GM10248 (cell line): ENCODE results near the gene BTD.

ENCODE experiments used
- CTCF ChIA-PET: fragments of 300-600 bp; sonication (Branson Sonifier 250); formaldehyde crosslinking; extraction: SDS; loops from one replicate; lab custom pipeline; 2021; ENCODE audit warnings: antibody characterized with exemption; lab: Yijun Ruan, JAX
- POLR2A ChIA-PET: fragments of 350-650 bp; sonication (Branson Sonifier 250); formaldehyde crosslinking; extraction: SDS; loops from one replicate; lab custom pipeline; 2020; ENCODE audit warnings: antibody characterized with exemption; lab: Yijun Ruan, JAX
- DNase-seq: peaks from one replicate; pipeline ENCODE4 v3.0.0; 2012; ENCODE audit errors: extremely low spot score
- TF ChIP-seq, protein P1 (sequence below): IDR thresholded peaks from 2 replicates; pipeline ENCODE4 v1.5.1; 2012; ENCODE audit warnings: mild to moderate bottlenecking, low read depth; ENCODE audit errors: extremely low read depth, missing control alignments, control extremely low read depth

The BTD gene

DNA sequence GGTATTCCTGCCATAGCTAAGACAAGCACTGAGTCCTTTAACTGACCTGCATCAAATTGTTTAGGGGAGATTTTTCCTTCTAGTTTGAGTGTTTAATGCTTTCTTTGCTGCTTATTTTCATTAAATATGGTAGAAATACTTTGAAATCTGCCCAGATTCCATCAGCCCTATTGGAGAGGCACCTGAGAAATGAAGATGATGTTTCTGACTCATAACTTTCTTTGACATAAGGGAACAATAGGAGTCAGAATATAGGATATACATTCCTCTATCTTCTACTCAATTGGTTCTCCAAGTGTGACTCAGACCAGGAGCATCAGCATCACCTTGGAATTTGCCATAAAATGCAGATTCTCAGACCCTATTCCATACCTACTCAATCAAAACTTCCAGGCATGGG, 27.4 kb downstream of the BTD start:
- CTCF ChIA-PET, result interaction anchor here (1.0 to 3.5 kb wide), 8 partner anchors 7 to 615 kb away, joined by 3 to 31 read pairs (median 4); no protein-coding TSS in a partner anchor
- DNase-seq, result no peak
- POLR2A ChIA-PET, result no interaction called here
- TF ChIP-seq, protein P1, sequence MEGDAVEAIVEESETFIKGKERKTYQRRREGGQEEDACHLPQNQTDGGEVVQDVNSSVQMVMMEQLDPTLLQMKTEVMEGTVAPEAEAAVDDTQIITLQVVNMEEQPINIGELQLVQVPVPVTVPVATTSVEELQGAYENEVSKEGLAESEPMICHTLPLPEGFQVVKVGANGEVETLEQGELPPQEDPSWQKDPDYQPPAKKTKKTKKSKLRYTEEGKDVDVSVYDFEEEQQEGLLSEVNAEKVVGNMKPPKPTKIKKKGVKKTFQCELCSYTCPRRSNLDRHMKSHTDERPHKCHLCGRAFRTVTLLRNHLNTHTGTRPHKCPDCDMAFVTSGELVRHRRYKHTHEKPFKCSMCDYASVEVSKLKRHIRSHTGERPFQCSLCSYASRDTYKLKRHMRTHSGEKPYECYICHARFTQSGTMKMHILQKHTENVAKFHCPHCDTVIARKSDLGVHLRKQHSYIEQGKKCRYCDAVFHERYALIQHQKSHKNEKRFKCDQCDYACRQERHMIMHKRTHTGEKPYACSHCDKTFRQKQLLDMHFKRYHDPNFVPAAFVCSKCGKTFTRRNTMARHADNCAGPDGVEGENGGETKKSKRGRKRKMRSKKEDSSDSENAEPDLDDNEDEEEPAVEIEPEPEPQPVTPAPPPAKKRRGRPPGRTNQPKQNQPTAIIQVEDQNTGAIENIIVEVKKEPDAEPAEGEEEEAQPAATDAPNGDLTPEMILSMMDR, result no peak

DNA sequence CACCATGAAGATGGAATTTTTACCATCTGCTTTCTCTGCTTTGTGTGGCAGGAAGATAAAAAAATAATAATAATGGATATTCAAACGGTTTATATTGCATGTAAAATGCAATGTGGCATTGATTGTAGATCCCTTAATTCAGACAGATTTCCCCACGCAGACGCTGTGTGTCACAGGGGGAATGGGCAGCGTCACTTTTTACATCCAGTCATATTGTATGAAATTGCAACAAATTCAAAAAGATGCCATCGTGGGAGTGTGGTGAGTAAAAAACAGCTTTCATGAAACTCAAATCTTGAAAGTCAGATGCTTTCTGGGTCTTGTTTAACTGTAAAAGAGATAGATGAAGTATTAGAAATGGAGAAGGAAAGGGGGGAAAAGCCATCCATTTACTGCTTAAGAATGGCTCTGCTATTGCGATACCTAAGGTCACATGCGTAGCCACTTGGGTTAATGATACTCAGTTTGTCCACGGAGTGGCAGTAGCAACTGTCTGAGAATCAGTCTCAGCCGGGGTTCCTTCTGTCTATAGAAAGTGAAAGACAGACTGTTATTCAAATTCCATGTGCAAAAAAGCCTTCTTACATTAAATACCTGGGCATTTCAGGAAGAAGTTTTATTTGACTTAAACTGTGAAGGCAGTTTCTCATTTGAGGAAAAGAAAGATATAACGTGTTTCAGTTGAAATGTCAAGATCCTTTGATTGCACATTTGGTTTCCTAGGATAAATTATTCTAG, 28.5 kb downstream of the BTD start:
- CTCF ChIA-PET, result interaction anchor here (0.7 to 2.7 kb wide), 25 partner anchors 11 to 621 kb away, joined by 3 to 31 read pairs (median 4); partner anchors contain the start of gene HACL1
- TF ChIP-seq, protein P1, result peak; percentile 75

DNA sequence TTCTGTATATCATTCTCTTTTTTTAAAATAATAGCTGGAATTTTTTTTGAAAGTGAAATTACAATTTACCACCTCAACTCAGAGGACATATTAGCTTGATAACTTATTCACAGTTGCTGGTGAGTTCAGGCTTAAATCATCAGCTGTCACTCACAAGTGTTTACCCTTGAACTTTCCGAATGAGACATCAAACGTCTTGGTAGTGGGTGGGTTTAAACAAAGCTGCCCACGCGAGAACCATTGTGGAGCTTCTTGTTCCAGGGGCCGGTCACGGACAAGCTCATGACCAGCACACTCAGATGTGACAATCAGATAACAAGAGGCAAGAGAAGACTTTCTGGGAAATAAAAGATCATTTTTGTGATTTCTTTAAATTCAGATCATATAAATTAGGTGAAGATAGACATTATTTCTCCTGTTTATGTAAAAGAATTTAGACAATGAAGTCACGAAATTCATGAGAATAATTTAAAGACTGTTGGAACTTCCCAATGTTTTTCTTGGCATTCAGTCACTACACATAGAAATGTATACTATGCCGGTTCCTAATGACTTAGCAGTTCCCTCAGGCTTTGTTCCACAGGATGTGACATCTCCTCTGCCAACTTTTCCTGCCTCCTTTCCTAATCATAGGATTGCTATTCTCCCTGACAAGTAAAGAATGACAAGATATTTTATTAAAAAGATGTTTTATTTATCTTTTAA, 29.3 kb downstream of the BTD start:
- TF ChIP-seq, protein P1, result no peak
- POLR2A ChIA-PET, result interaction anchor here (0.6 kb wide), 1 partner anchor 592 kb away, joined by 6 read pairs; no protein-coding TSS in a partner anchor
- peak; percentile 59 for DNase-seq
- CTCF ChIA-PET, result interaction anchor here (0.7 to 2.7 kb wide), 26 partner anchors 9 to 621 kb away, joined by 3 to 31 read pairs (median 4); partner anchors contain the start of gene HACL1

More for the DNA sequence above, 28.5 kb downstream of the BTD start:
- peak; percentile 81 for DNase-seq
- POLR2A ChIA-PET, result no interaction called here

DNA sequence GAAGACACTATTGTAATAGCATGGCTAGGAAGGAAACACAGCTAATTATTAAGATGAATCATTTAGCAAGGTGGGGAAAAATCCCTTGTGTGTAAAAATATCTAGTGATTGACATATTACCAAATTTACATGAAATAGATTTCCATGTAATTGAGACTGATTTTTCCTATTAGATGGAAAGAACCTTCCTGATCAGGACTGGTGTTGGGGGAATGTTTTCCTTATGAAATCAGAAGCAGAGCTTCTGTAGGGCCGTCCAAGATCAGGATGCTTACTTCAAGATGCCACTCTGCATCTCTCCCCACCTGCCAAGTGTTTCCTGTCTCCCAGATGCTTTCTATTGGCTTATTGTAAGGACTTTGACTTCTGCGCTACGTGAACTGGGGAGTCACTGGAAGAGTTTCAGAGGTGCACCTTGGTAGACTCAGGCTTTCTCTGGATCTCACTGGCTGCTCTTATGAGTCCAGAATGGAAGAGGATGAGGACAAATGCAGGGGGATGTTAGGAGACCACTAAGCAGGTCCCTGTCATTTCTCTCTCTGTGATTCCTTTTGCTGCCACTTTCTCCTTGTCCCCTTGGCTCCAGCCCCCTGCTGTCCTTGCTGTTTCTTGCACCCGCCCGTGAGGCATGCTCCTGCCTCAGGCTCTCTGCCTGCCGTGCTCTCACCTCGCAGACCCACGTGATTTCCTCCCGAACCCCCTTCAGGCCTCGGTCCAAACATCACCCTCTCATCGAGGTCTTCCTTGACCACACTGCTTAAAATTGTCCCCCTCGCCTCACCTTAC, 30.1 kb downstream of the BTD start:
- ChIA-PET POLR2A (no interaction called here), CTCF (interaction anchor here (1.0 to 2.7 kb wide), 12 partner anchors 8 to 547 kb away, joined by 3 to 31 read pairs (median 4); no protein-coding TSS in a partner anchor)
- TF ChIP-seq, protein P1, result no peak
- DNase-seq, result no peak

DNA sequence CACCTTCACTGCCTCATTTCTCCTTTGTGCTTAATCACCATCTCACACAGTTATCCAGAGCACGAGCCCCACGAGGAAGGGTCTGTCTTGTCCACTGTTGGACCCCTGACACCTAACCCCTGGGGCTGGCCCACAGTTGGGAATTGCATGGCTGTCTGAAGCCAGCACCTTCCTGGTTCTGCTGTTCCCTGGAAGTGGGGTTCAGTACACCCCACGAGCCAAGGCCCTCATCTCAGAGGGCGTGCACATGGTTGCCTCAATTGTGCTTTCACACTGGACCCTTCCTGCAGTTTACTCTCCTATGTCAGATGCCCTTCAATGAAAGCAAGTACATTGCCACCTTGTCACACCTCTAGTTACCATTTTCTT, 30.7 kb downstream of the BTD start:
- no peak for DNase-seq
- CTCF ChIA-PET, result interaction anchor here (1.6 to 1.9 kb wide), 2 partner anchors 15 to 17 kb away, joined by 3 to 6 read pairs; no protein-coding TSS in a partner anchor
- POLR2A ChIA-PET, result no interaction called here
- TF ChIP-seq, protein P1, result no peak

DNA sequence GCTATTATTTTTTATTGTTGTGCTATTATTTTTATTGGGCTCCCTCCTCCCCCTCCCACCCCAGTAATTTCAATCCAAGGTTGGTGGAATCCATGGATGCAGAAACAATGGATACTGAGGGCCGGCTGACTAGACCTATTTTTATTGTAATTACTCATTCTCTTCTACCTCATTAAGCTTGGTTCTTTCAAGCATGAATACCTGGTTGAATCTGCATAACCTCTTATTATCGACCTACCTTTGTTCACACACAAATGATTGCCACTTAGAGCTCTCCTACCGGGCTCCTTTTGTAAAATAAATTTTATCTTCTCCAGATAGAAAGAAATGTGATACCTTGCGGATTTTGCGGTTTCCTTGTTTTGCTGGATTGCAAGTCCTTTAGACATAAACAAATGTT, 31.6 kb downstream of the BTD start:
- DNase-seq, result no peak
- TF ChIP-seq, protein P1, result no peak
- POLR2A ChIA-PET, result no interaction called here
- CTCF ChIA-PET, result interaction anchor here (1.6 kb wide), 1 partner anchor 16 kb away, joined by 3 read pairs; no protein-coding TSS in a partner anchor
